ENCODE measurements around the gene SLC35F6. TPM values are rescaled to one million over a fixed set of nuclear protein-coding genes. Genes with fewer than 3 reads are reported as not detected.

SLC35F6 gene
- 19.6 and 23.9 TPM in 2 replicates for total RNA-seq

DNA sequence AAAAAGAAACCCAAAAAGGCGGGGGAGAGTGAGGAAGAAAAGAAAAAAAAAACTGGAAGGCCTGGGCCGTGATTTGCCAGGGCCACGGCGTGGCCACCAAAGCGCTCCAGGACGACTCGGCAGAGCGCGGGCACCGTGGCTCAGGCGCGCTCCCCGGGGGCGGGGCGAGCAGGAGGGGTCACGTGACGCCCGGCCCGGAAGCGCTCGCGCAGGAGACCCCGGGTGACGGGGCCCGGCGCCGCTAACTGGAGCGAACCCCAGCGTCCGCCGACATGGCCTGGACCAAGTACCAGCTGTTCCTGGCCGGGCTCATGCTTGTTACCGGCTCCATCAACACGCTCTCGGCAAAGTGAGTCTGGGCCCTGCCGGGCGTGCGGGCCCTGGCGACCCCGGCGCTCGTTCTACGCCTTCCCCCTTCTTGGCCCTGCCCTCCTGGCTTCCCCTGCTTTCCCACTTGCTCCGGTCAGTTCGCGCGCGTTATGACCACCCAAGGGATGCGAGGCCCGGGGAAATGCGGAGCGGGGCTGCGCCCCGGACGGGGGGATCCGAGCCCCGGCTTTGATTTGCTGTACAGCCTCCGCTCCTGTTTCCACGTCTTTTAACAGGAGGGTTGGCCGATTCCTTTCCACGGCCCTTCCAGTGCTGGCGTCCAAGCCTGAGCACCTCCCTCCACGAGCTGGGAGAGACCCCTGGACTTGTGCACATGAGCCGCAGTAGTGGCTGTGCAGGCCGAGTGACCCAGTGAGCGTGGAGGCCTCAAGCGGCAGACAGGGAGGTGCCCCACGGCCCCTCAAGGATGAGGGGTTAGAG is at the start of gene SLC35F6:
TSS of gene SLC35F6 (plus strand) at position 207 of the 810 bp plus-strand sequence. CDS start at position 273, 66 bp downstream.

DNA sequence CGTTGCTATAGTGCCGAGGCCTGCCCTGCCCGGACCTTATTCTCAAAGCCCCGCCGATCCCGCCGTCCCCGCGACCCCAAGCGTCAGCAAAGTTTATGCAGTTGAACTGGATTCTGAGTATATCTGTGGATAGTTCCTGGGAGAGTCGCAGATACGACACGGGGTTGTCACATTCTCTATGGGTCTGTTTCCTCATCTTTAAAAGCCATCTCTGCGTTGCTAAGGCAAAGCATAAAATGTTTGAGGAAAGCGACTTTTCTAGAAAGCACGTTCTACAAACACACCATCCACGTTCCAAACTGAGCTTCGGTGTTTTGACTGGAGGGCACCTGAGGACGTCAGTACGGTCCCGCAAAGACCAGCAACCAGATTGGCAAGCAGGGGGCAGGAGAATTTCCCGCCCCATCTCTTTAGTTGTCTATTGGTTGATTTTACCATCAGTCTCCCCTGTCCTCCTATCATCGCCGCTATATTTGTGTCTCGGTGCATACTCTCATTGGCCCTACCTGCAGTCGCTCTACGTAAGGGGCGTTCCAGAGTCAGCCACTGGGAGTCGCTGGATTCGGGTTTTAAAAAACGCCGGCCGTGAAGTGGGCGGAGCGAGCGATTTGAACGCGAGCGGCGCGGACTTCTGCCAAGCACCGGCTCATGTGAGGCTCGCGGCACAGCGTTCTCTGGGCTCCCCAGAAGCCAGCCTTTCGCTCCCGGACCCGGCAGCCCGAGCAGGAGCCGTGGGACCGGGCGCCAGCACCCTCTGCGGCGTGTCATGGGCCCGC is 21.5 kb downstream of the SLC35F6 start, which contains the start of gene CENPA:
TSS of gene CENPA (plus strand) at position 626 of the 776 bp plus-strand sequence. CDS start at position 767, 141 bp downstream.

Other genes starting within 250 kb of the SLC35F6 start
- gene CIB4, start 122.9 kb upstream of the SLC35F6 start, total RNA-seq, result not detected in 2 replicates
- gene KCNK3, start 71.6 kb upstream of the SLC35F6 start, total RNA-seq, result 0.30 and 0.46 TPM in 2 replicates
- 0.30 and 4.5 TPM in 2 replicates for gene CENPA, start 21.8 kb downstream of the SLC35F6 start, total RNA-seq
- not detected in 2 replicates for gene DPYSL5, start 83.8 kb downstream of the SLC35F6 start, total RNA-seq
- gene MAPRE3, start 206.4 kb downstream of the SLC35F6 start, total RNA-seq, result 6.5 and 7.7 TPM in 2 replicates

All from smooth muscle cell of the umbilical artery (primary cell).